ENCODE results near the gene INPP5A.

DNA sequence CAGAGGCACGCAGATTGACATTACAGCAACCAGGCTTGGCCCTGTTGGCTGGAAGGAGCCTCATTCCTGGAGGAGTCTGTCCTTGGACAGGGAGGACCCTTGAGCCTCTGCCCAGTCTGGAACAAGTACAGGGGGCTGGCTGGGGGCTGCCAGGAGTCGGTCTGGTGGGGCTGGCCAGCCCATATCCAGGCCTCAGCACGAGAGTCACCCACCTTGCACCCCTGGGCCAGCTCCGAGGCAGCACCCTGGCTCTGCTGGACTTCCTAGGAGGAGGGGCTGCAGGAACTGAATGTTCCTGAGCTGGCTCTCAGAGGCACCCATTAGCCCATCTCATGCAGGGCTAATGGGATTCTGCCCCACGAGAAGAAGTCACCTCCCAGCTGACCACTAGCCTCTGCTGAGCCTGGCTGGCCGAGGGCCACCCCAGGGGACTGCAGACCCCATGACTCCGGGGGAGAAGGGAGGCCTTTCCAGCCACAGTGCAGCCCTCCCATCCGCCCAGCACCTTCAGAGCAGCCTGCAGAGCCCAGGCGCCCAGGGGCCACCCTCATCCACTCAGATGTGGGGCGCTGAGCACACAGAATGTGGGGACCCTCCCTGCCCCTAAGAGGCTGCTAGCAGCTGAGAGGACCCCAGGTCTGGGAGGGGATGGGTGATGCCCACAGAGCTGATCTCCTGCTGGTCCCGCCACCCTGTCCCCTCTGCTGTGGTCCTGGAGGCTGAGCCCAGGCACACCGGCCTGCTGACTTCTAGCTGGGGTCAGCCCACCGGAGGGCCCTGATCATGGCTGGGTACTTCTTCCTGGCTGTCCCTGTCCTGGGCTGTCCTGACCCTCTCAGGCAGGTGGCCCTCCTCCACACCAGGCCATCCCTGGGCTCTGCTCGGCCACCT, 14.8 kb upstream of the INPP5A start:
- no peak for TF ChIP-seq POLR2A (IDR thresholded peaks at IDR 0.05)
- TF ChIP-seq, protein P1, sequence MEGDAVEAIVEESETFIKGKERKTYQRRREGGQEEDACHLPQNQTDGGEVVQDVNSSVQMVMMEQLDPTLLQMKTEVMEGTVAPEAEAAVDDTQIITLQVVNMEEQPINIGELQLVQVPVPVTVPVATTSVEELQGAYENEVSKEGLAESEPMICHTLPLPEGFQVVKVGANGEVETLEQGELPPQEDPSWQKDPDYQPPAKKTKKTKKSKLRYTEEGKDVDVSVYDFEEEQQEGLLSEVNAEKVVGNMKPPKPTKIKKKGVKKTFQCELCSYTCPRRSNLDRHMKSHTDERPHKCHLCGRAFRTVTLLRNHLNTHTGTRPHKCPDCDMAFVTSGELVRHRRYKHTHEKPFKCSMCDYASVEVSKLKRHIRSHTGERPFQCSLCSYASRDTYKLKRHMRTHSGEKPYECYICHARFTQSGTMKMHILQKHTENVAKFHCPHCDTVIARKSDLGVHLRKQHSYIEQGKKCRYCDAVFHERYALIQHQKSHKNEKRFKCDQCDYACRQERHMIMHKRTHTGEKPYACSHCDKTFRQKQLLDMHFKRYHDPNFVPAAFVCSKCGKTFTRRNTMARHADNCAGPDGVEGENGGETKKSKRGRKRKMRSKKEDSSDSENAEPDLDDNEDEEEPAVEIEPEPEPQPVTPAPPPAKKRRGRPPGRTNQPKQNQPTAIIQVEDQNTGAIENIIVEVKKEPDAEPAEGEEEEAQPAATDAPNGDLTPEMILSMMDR (IDR thresholded peaks at IDR 0.05): no peak
